Neutrophil (primary cell): ENCODE measurements around the gene ABO.
"Not testable (repeated sequence)": the region's sequence is repeated elsewhere in the genome, so short reads cannot be mapped to it uniquely, and the experiment has no call there.

Experiments
- H3K27ac ChIP-seq: fragments of 200-600 bp; sonication (generic); 2 replicates; pipeline ENCODE4 v1.5.1; 2016; ENCODE audit warnings: mild to moderate bottlenecking, moderate library complexity
- H3K27me3 ChIP-seq: fragments of 200-600 bp; sonication (generic); 2 replicates; pipeline ENCODE4 v1.6.0; 2016; ENCODE audit warnings: mild to moderate bottlenecking
- H3K36me3 ChIP-seq: fragments of 200-600 bp; sonication (generic); 2 replicates; pipeline ENCODE4 v1.5.1; 2017
- H3K4me1 ChIP-seq, 2 experiments: fragments of 200-600 bp in 1 of 2; sonication (generic) in 1 of 2; 1 replicate in 1 of 2; 2 replicates in 1 of 2; pipeline versions ENCODE4 v1.5.1 to v1.6.1; 2013 to 2016; ENCODE audit warnings: low read depth in 1 of 2, low read length in 1 of 2, mild to moderate bottlenecking in 1 of 2, moderate library complexity in 1 of 2; ENCODE audit not compliant: control insufficient read depth in 1 of 2, insufficient read depth in 1 of 2
- H3K4me3 ChIP-seq, 2 experiments: fragments of 200-600 bp in 1 of 2; sonication (generic) in 1 of 2; 1 replicate in 1 of 2; 2 replicates in 1 of 2; pipeline ENCODE4 v1.5.1; 2013 to 2016; ENCODE audit warnings: low read depth in 1 of 2, low read length in 1 of 2, mild to moderate bottlenecking in 1 of 2, moderate library complexity in 1 of 2
- H3K9me3 ChIP-seq: fragments of 200-600 bp; sonication (generic); 2 replicates; pipeline ENCODE4 v1.5.1; 2016
- TF ChIP-seq, protein P1 (sequence below): fragments of 200-600 bp; sonication (generic); IDR thresholded peaks from 2 replicates; pipeline ENCODE4 v1.5.1; 2016; ENCODE audit warnings: antibody characterized with exemption

Gene ABO

DNA sequence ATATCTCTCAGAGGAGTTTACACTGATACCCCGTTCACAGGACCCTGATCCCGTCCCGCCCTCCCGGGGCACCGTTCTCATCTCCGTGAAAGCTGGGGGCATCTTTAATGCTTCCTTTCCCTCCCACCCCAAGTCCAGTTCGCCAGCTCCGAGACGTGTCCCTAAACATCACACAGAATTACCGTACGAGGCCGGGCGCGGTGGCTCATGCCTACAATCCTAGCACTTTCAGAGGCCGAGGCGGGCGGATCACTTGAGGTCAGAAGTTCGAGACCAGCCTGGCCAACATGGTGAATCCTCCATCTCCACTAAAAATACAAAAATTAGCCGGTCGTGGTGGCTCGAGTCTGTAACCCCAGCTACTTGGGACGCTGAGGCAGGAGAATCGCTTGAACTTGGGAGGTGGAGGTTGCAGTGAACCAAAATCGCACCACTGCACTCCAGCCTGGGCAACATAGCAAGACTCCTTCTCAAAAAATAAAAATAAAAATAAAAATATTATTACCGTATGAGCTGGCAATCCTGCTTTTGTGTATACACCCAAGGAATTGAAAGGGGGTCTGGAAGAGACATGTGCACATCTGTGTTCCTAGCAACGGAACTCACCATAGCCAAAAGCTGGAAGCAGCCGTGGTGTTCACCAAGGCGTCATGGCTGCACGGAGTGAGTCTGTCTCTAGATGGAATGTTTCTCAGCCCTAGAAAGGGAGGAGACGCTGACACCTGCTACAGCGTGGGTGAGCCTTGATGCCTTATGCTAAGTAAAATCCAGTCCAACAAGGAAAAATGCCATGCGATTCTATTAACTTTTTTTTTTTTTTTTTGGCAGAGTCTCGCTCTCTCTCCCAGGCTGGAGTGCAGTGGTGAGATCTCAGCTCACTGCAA is 1.2 kb upstream of the ABO start:
- TF ChIP-seq, protein P1, sequence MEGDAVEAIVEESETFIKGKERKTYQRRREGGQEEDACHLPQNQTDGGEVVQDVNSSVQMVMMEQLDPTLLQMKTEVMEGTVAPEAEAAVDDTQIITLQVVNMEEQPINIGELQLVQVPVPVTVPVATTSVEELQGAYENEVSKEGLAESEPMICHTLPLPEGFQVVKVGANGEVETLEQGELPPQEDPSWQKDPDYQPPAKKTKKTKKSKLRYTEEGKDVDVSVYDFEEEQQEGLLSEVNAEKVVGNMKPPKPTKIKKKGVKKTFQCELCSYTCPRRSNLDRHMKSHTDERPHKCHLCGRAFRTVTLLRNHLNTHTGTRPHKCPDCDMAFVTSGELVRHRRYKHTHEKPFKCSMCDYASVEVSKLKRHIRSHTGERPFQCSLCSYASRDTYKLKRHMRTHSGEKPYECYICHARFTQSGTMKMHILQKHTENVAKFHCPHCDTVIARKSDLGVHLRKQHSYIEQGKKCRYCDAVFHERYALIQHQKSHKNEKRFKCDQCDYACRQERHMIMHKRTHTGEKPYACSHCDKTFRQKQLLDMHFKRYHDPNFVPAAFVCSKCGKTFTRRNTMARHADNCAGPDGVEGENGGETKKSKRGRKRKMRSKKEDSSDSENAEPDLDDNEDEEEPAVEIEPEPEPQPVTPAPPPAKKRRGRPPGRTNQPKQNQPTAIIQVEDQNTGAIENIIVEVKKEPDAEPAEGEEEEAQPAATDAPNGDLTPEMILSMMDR = no peak
- peaks cover 70% of the 10 kb centered on the region for H3K27me3 ChIP-seq
- H3K9me3 ChIP-seq = no peaks in the 10 kb centered on the region
- peaks cover 0 to 9% of the 10 kb centered on the region in 2 experiments for H3K4me1 ChIP-seq
- H3K27ac ChIP-seq = no peak overlapping the region
- H3K36me3 ChIP-seq = no peaks in the 10 kb centered on the region
- no peak overlapping the region for H3K4me3 ChIP-seq

DNA sequence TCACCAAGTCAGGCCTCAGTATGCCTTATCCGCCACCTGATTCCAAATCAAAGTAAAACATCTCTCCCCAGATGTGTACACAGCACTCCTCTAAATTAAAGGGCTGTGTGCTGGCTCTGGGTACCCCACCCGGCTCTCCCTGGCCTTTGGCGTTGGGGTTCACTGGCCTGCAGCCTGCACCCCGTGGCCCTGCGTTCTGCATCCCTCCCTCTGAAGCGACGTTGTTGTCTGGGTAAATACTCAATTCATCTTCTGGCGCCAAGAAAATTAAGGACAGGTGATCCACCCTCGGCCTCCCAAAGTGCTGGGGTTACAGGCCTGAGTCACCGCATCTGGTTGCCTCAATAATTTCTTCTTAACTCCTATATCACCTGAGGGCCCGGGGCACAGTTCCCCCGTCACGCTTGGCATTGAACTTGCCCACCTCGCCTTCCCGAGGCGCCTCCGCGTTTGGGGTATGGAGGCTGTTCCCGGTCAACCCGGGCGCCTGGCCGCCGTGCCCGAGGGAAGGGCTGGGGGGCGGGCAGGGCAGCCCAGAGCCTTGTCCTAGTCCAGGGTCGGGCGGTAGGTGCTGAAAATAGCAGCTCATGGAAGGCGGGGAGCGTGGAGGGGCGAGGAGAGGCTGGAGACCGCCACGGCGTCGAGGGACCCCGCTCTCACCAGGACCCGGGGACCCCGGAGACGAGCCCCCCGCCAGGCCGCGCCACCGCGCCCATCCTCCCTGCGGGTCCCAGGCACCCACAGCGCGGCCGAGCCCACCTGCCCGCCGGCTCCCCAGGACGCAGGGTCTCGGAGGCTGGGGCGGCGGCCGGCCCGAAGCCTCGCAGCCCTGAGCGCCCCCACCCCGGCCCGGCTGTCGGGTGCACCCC is 531 bp downstream of the ABO start:
- Histone ChIP-seq H3K4me3 (no peak overlapping the region), H3K27me3 (peaks cover 72% of the 10 kb centered on the region)

DNA sequence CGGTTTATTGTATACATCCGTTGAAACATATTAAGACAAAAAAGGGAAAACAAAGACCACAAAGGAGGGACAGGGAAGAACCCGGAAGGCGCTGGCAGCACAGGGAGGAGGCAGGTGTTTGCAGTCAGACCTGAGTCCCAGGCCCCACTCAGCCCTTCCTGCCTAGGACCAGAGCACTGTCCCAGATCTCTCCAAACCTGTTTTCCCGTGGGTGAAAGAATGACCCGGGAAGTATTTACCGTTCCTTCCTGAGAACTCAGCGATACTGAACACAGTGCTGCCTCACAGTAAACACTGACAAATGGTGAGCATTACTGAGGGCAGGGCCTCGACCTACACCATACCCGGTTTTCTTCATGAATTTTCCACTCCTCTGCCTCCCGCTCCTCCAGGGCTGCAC is 1.2 kb downstream of the ABO start:
- no peak overlapping the region for H3K27ac ChIP-seq
- no peaks in the 10 kb centered on the region for H3K9me3 ChIP-seq
- TF ChIP-seq, protein P1 = no peak
- H3K36me3 ChIP-seq = no peaks in the 10 kb centered on the region
- peaks cover 72% of the 10 kb centered on the region for H3K27me3 ChIP-seq
- H3K4me1 ChIP-seq = peaks cover 0 to 9% of the 10 kb centered on the region in 2 experiments
- H3K4me3 ChIP-seq = no peak overlapping the region

More for the DNA sequence above, 531 bp downstream of the ABO start:
- no peaks in the 10 kb centered on the region for H3K9me3 ChIP-seq
- TF ChIP-seq, protein P1 = no peak
- no peaks in the 10 kb centered on the region for H3K36me3 ChIP-seq
- H3K27ac ChIP-seq = no peak overlapping the region
- H3K4me1 ChIP-seq = peaks cover 0 to 9% of the 10 kb centered on the region in 2 experiments

DNA sequence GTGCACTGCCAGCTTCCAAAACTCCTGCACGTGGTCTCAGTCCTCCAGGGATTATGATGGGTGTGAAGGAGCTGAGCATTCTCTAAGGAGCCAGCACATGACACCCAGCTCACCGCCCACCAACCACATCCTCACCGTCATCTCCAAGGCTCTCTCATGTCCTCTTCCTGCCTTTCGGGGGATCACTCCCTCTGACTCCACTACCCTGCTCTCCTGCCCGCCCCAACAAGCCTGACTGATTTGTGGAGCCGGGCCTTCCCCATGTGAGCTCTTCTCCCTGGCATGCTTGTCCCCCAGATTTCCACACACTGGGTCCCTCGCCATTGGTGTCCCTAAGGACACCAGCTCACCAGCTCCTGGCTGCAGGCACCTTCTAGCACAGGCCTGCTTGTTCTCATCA is 1.9 kb downstream of the ABO start:
- Histone ChIP-seq H3K9me3 (no peaks in the 10 kb centered on the region), H3K4me1 (peaks cover 0 to 9% of the 10 kb centered on the region in 2 experiments), H3K27ac (no peak overlapping the region), H3K4me3 (no peak overlapping the region), H3K36me3 (no peaks in the 10 kb centered on the region), H3K27me3 (peaks cover 69% of the 10 kb centered on the region)
- TF ChIP-seq, protein P1 = no peak

DNA sequence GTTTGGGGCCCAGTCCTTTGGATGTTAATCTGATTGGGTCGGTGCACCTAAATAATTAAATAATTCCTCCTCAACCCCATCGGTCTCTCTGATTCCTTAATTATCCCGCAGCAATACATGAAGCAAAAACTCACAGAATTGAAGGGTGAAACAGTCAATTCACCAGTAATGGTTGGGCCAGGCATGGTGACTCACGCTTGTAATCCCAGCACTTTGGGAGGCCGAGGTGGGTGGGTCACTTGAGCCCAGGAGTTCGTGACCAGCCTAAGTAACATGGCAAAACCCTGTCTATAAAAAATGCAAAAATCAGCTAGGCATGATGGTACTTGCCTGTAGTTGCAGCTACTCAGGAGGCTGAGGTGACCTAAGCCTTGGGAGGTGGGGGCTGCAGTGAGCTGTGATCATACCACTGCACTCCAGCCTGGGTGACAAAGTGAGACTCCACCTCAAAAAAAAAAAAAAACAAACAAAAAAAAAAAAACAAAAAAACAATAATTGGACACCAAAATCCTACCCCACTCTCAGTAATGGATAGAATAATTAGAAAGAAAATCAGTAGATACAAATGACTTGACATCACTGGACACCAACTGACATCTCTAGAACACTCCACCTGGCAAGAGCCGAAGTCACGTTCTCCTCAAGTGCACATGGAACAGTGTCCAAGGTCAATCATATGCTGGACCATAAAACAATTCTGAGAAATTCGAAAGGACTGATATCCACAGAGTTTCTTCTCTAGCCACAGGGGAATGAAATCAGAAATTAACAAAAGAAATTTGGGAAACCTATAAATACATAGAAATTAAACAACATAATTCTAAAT is 5.3 kb downstream of the ABO start:
- Histone ChIP-seq H3K4me1 (peaks cover 0 to under 1% of the 10 kb centered on the region in 2 experiments), H3K27ac (no peak overlapping the region), H3K4me3 (no peak overlapping the region), H3K27me3 (peaks cover 37% of the 10 kb centered on the region), H3K36me3 (no peaks in the 10 kb centered on the region), H3K9me3 (no peaks in the 10 kb centered on the region)
- TF ChIP-seq, protein P1 = no peak

DNA sequence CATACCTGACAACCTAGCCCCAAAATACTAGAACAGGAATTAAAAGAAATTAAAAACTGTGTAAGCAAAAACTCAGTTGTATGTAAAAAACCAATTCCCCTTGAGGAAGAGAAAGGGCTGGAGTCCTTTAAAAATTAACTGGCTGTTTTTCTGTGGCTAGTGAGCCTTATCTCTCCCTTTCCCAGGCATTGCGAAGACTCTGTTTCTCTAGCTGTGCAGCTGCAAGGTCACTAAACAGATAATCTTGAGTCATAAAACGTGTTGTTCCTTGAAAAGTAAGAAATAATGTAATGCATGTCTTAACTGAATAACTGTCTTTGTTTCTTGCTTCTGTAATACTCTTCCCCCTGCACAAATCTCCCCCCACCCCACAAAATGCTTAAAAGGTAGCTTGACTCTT is 5.9 kb downstream of the ABO start:
- H3K27me3 ChIP-seq = peaks cover 30% of the 10 kb centered on the region
- not testable (repeated sequence) for H3K4me3 ChIP-seq, H3K36me3 ChIP-seq, H3K9me3 ChIP-seq, H3K27ac ChIP-seq, H3K4me1 ChIP-seq
